Ascending aorta (tissue), 2 donors: ENCODE data around the gene PLA2G2C. TPM values are rescaled to one million over a fixed set of nuclear protein-coding genes. Genes with fewer than 3 reads are reported as not detected.

ENCODE experiments used
- DNase-seq, 2 donors: peaks; one replicate each; pipeline ENCODE4 v3.0.0-alpha.2; 2019; ENCODE audit warnings: low spot score in 2 of 2
- H3K27ac ChIP-seq, 2 donors: fragments of 200-600 bp; sonication (generic); one replicate each; pipeline ENCODE4 v1.5.1; 2016 to 2017; ENCODE audit warnings: mild to moderate bottlenecking in 1 of 2
- H3K27me3 ChIP-seq: fragments of 200-600 bp; sonication (generic); one replicate; pipeline ENCODE4 v1.5.1; 2017
- H3K36me3 ChIP-seq, 2 donors: fragments of 200-600 bp; sonication (generic); one replicate each; pipeline ENCODE4 v1.5.1; 2016
- H3K4me1 ChIP-seq, 2 donors: fragments of 200-600 bp; sonication (generic); one replicate each; pipeline ENCODE4 v1.5.1; 2016 to 2017; ENCODE audit warnings: mild to moderate bottlenecking in 1 of 2
- H3K4me3 ChIP-seq, 2 donors: fragments of 200-600 bp; sonication (generic); one replicate each; pipeline ENCODE4 v1.5.1; 2016 to 2017; ENCODE audit warnings: mild to moderate bottlenecking in 1 of 2
- H3K9me3 ChIP-seq, 2 donors: fragments of 200-600 bp; sonication (generic); one replicate each; pipeline ENCODE4 v1.5.1; 2016
- CTCF ChIP-seq, 3 experiments: fragments of 200-600 bp in 2 of 3; fragments of 450-650 bp in 1 of 3; sonication (generic) in 2 of 3; IDR thresholded peaks; one replicate each; pipeline ENCODE4 v1.5.1; 2016 to 2019; ENCODE audit warnings: antibody characterized with exemption in 3 of 3, mild to moderate bottlenecking in 1 of 3, moderate library complexity in 1 of 3
- intact Hi-C: fragments of 100-400 bp; cut with DNase I; formaldehyde crosslinking; loops from one replicate; pipeline ENCODE4 v1.15.1; 2023
- total RNA-seq: library from RNA; depleted of rRNA; stranded (reverse); fragments of >200 nt; gene quantifications from one replicate; pipeline ENCODE4 v1.1.0, GENCODE V29; 2016

Gene PLA2G2C
- total RNA-seq, 1 donor from 2014 or later, result not detected

- DNase-seq, result no peak
- Histone ChIP-seq H3K4me3 (no peak overlapping the region), H3K36me3 (no peaks in the 10 kb centered on the region), H3K27ac (no peak overlapping the region), H3K9me3 (peaks cover 0 to 5% of the 10 kb centered on the region in 2 donors), H3K4me1 (no peaks in the 10 kb centered on the region), H3K27me3 (no peaks in the 10 kb centered on the region)
- TF ChIP-seq CTCF (IDR thresholded peaks at IDR 0.05), result no peak
- intact Hi-C loops, result no loop called here
Measured at GRCh38 chr1:20167126-20167525, 19.2 kb downstream of the PLA2G2C start.

DNA sequence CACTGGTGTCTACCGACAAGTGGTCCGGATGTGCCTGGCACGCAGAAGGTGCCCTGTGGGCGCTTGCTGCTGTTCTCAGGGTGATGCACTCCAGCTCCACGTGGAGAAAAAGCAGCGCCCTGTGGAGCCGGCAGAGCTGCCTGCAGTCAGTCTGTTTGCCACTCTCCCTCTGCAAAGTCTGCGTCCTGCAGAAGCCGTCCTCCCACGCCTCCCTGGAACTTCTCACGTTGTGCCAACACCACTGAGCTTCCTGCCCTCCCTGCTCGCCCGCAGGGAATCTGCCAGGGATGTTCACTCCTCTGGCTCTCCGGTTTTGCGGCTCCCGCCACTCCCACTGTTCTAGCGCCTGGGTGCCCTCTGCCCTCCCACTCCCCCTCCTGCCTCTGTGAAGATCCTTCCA, 20.3 kb downstream of the PLA2G2C start:
- H3K4me1 ChIP-seq, result no peaks in the 10 kb centered on the region
- H3K9me3 ChIP-seq, result peaks cover under 1 to 13% of the 10 kb centered on the region in 2 donors
- H3K4me3 ChIP-seq, result no peak overlapping the region
- intact Hi-C loops, result no loop called here
- no peak overlapping the region for H3K27ac ChIP-seq
- no peak for TF ChIP-seq CTCF (IDR thresholded peaks at IDR 0.05)
- H3K27me3 ChIP-seq, result no peaks in the 10 kb centered on the region
- no peak for DNase-seq
- H3K36me3 ChIP-seq, result no peaks in the 10 kb centered on the region

- intact Hi-C loops, result no loop called here
- Histone ChIP-seq H3K9me3 (peaks cover 6 to 18% of the 10 kb centered on the region in 2 donors), H3K27me3 (no peaks in the 10 kb centered on the region), H3K4me3 (no peak overlapping the region), H3K4me1 (no peaks in the 10 kb centered on the region), H3K36me3 (no peaks in the 10 kb centered on the region), H3K27ac (no peak overlapping the region)
- TF ChIP-seq CTCF (IDR thresholded peaks at IDR 0.05), result no peak
- no peak for DNase-seq
Measured at GRCh38 chr1:20165522-20165951, 20.8 kb downstream of the PLA2G2C start.

DNA sequence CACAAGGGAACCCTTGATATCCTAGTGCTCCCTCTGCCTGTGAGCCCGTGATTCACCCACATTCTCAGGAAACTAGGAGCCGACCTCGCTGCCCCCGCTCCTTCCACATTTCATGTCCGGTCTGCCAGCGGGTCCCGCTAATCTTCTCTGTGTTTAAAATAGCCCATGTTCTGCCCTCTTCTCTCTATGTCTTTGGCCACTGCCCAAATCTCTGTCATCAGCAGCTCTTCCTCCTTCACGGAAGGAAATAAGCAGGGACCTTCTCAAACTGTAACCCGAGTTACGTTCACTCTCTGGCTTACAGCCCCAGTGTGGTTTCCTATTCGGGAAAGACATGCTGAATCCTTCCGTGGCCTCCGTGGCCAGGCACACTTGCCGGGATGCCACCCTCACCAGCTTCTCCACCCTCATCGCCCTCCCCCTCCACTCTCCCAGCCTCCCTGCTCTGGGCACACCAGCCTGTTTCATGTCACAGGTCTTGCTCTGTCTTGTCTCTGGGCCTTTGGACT, 21.6 kb downstream of the PLA2G2C start:
- no peaks in the 10 kb centered on the region for H3K36me3 ChIP-seq
- no peak overlapping the region for H3K4me3 ChIP-seq
- no peak for TF ChIP-seq CTCF (IDR thresholded peaks at IDR 0.05)
- no peaks in the 10 kb centered on the region for H3K27me3 ChIP-seq
- H3K27ac ChIP-seq, result no peak overlapping the region
- DNase-seq, result no peak
- no peaks in the 10 kb centered on the region for H3K4me1 ChIP-seq
- peaks cover 13 to 26% of the 10 kb centered on the region in 2 donors for H3K9me3 ChIP-seq
- intact Hi-C loops, result no loop called here

- TF ChIP-seq CTCF (IDR thresholded peaks at IDR 0.05), result no peak
- Histone ChIP-seq H3K9me3 (peaks cover 16 to 35% of the 10 kb centered on the region in 2 donors), H3K27ac (no peak overlapping the region), H3K27me3 (no peaks in the 10 kb centered on the region), H3K4me1 (no peaks in the 10 kb centered on the region), H3K36me3 (no peaks in the 10 kb centered on the region), H3K4me3 (no peak overlapping the region)
- DNase-seq, result no peak
- intact Hi-C loops, result no loop called here
Measured at GRCh38 chr1:20160034-20160433, 26.3 kb downstream of the PLA2G2C start.
